ENCODE data around the gene RAB3A.

- TF ChIP-seq POLR2A (IDR thresholded peaks at IDR 0.05) = no peak
- no peak for TF ChIP-seq CTCF (IDR thresholded peaks at IDR 0.05)
These were observed 37.9 kb downstream of the RAB3A start for GRCh38 chr19:18165794-18166544.

Data from esophagus squamous epithelium (tissue), 4 donors.